ENCODE data around the gene TSHZ2.
"Not testable (repeated sequence)": the region's sequence is repeated elsewhere in the genome, so short reads cannot be mapped to it uniquely, and the experiment has no call there.

Gene TSHZ2

GRCh38 chr20:53297154-53297529 lies 325.0 kb downstream of the TSHZ2 start:
- DNase-seq: no peak

GRCh38 chr20:53298260-53298659 lies 326.1 kb downstream of the TSHZ2 start:
- no peak for DNase-seq

DNA sequence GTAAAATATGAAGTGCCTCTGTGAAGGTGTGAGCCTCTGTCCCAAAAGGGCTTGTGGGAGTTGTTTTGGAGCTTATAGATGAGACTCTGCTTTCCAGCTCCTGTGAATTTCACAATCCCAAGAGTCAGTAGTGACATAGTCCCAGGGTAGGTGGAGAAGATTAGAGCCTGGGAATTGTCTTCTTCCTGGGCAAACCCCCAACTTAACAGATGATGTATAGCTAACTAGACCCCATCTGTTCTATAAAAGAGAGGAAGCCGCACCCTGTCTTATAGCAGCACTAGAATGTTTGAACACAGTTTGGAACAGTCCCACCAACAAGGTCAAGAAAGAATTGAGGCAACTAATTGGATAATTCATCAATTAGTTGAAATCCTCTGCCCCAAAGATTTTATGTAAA lies 326.8 kb downstream of the TSHZ2 start:
- DNase-seq: no peak

- no peak for DNase-seq
These were observed 327.7 kb downstream of the TSHZ2 start for GRCh38 chr20:53299831-53300230.

- no peak for DNase-seq
These were observed 329.7 kb downstream of the TSHZ2 start for GRCh38 chr20:53301869-53302268.

- DNase-seq: no peak
These were observed 330.7 kb downstream of the TSHZ2 start for GRCh38 chr20:53302695-53303412.

- DNase-seq: no peak
These were observed 331.2 kb downstream of the TSHZ2 start for GRCh38 chr20:53303413-53303760.

GRCh38 chr20:53304146-53304545 lies 332.0 kb downstream of the TSHZ2 start:
- no peak for DNase-seq

DNA sequence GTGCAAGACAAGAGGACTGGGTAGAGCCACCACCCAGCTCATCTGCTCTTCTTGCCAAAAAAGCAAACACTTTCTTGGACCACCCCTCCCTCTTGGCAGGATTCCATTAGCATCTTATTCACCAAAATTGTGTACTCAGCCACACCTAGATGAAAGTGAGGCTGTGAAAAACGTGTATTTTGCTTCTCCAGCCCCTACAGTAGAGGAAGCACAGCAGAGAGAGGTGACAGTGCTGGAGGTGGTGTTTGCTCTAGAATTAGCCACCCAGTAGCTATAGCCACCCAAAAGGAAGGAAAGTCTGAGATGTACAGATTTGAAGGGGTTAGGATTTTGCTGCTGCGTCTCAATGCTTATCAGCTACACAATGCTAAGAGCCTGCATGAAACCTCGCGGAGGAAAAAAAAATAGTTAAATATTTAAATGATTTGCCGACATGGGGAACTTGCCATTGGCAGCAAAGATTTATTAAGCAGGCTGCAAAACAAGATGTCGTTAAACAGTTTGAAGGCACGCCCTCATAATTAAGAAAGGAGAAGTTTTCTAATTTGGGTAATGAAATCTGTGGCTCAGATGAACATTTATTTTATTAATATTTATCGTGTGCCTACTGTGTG lies 334.1 kb downstream of the TSHZ2 start:
- DNase-seq: no peak

GRCh38 chr20:53307964-53308597 lies 335.9 kb downstream of the TSHZ2 start:
- no peak for DNase-seq

GRCh38 chr20:53309515-53309914 lies 337.4 kb downstream of the TSHZ2 start:
- DNase-seq: no peak

DNA sequence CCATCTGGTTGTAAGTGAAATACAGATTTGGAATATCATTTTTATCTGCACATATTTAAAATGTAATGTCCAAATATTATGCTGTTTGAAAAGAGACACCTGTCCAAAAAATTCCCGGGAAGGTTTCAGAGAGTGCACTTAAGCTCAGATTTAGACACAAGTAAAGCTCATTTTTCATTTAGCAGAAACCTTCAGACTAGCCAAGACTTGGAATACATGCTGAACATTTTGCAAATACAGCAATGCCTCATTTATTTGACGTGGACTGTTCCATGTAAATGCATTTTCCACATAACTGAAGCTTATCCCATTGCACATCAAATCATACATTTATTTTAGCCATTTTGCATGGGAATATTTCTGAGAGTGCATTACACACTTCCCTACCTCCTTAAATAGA lies 340.8 kb downstream of the TSHZ2 start:
- no peak for DNase-seq

DNA sequence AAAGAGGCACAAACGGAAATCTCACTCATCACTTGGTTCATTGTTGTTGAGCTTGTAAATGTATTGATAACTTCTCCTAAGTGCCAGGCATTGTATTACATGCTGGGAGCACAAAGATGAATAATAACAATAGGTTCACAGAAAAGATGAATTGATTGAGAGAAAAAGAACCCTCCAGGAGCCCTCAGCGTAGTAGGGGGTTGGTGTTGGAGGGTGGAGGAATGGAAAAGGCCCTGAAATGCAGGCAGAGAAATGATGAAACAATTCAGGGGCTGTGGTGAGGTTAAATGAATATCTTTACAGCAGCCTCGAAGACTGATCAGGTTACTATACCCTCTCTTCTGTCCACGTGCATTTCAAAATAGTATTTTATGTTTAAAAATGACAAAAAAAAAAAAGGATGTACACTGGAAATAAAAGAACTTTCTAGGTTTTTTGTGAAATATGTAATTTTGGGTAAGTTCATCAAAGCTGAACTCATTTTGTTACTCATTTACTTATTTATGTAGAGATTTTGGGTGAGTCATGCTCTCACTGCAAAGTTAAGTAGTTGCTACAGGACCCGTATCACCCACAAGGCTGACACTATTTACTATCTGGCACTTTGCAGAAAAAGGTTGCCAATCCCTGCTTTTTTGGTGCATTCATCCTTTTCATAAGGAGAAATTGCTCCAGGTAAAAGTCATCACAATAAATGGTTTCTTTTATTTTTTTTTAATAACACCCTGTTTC lies 344.2 kb downstream of the TSHZ2 start:
- no peak for DNase-seq

GRCh38 chr20:53319200-53319599 lies 347.0 kb downstream of the TSHZ2 start:
- DNase-seq: no peak

DNA sequence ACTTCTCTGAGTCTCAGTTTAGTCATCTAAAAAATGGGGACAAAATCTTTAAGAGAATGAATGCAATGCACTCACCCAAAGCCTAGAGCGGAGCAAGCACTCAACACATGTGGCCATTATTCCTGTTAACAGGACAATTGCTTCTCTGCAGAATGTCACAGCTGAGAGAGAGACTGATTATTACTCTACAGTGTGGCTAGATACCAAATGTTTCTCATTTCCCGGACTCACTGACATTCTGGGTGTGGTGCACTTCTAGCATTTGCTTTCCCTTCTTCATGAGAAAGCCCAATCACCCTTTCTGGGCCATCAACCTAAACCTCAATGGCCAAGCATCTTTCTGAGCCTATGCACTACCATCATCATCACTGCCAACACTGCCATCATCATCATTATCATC lies 347.6 kb downstream of the TSHZ2 start:
- no peak for DNase-seq

DNA sequence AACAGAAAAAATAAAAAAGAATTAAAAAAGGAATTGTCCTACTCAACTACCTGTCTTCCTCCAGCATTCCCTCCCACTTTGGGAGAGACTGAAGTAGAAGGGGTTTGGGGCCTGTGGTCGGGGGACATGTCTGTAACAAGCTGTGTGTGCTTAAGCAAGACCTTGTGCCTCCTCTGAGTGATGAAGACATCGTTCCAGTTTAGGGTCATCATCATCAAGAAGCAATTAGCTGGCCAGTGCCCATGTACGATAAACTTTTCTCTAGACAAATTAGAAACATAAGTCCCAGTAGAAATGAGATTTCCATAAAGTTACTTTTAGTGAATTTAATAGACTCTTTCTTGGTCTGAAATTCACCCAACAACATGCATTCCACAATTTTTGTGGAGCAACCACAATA lies 348.5 kb downstream of the TSHZ2 start:
- DNase-seq: no peak

- DNase-seq: no peak
These were observed 349.4 kb downstream of the TSHZ2 start for GRCh38 chr20:53321596-53321995.

DNA sequence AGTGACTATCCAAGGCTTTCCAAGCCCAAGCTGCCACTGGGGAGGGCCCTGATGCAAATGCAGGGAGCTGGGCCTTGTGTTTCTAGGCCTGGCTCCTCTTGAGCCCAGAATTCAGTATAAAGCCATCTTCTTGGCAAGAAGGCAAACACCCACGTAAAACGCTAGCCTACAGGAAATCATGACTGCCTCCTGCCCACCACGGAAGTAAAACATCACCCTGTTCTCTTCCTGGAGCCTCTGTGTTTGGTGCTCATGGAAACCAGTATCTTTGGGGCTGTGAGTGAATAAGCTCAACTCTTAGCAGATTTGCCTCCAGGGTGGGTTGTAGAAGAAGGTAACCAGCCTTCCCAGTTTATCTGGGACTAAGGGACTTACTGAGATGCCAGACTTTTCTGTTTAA lies 350.5 kb downstream of the TSHZ2 start:
- no peak for DNase-seq

DNA sequence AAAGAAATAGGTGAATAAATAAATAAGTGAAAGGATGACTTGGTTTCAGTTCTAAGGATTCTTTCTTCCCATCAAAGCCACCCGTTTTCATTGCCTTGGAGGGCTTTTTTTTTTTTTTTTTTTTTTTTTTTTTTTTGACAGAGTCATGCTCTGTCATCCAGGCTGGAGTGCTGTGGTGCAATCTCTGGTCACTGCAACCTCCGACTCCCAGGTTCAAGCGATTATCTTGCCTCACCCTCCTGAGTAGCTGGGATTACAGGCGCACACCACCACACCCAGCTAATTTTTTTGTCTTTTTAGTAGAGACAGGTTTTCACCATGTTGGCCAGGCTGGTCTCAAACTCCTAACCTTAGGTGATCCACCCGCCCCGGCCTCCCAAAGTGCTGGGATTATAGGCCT lies 351.3 kb downstream of the TSHZ2 start:
- DNase-seq: not testable (repeated sequence)

DNA sequence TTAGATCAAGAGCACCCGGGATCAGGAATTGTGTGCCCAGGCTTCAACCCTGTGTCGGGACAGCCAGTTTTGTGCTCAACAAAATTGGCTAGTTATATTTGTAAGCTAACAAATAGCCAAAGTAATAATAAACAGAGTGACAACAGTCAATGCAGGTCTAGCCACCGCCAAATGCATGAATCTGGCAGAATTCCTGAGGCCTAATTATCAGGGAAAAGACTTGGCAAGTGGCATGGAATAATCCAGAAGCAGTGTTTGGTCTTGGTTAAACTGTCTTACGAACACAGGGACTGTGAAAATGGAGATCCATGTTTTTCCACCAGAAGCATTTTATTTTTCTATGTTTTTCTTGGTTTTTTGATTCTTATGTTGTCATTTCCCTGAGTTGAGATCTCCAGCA lies 352.7 kb downstream of the TSHZ2 start:
- no peak for DNase-seq

GRCh38 chr20:53328961-53329360 lies 356.8 kb downstream of the TSHZ2 start:
- no peak for DNase-seq

GRCh38 chr20:53329781-53330180 lies 357.6 kb downstream of the TSHZ2 start:
- DNase-seq: no peak

GRCh38 chr20:53330601-53331140 lies 358.5 kb downstream of the TSHZ2 start:
- DNase-seq: no peak
